CD4-positive, alpha-beta memory T cell (primary cell): ENCODE data around the gene GPR137. TPM values are rescaled to one million over a fixed set of nuclear protein-coding genes. Genes with fewer than 3 reads are reported as not detected.
A peak's percentile ranks its signal among the peaks of the same experiment; 100 is the strongest.

Source experiments
- CTCF ChIA-PET: fragments of 350-600 bp; sonication (Branson Sonifier 250); formaldehyde crosslinking; loops from one replicate; lab custom pipeline; 2021; ENCODE audit warnings: inconsistent platforms; ENCODE audit not compliant: partially characterized antibody; lab: Charles Lee
- POLR2A ChIA-PET: fragments of 350-600 bp; sonication (Branson Sonifier 250); formaldehyde crosslinking; loops from one replicate; lab custom pipeline; 2021; ENCODE audit not compliant: partially characterized antibody; lab: Charles Lee
- DNase-seq, 5 donors: peaks; one replicate each; pipeline versions ENCODE4 v3.0.0 to v3.0.0-alpha.2; 2020 to 2022; ENCODE audit warnings: mixed read lengths in 1 of 5
- H3K27ac ChIP-seq: one replicate; pipeline ENCODE4 v1.7.0; 2013; ENCODE audit warnings: low read depth, low read length
- H3K27me3 ChIP-seq: 2 replicates; pipeline ENCODE4 v1.7.0; 2013; ENCODE audit warnings: mild to moderate bottlenecking, low read length, moderate library complexity; ENCODE audit not compliant: insufficient read depth
- H3K36me3 ChIP-seq: 2 replicates; pipeline ENCODE4 v1.7.0; 2013; ENCODE audit warnings: mild to moderate bottlenecking, low read length, moderate library complexity; ENCODE audit not compliant: insufficient read depth
- H3K4me1 ChIP-seq: 2 replicates; pipeline ENCODE4 v1.7.0; 2013; ENCODE audit warnings: mild to moderate bottlenecking, low read length, moderate library complexity; ENCODE audit not compliant: insufficient read depth
- H3K4me3 ChIP-seq, 2 donors: one replicate each; pipeline ENCODE4 v1.7.0; 2013; ENCODE audit warnings: low read length in 2 of 2, mild to moderate bottlenecking in 1 of 2
- H3K9me3 ChIP-seq, 2 donors: one replicate each; pipeline ENCODE4 v1.7.0; 2013; ENCODE audit warnings: low read length in 2 of 2, control low read depth in 1 of 2; ENCODE audit not compliant: control insufficient read depth in 1 of 2
- H3K27ac Mint-ChIP-seq, 7 donors: one replicate each; pipeline ENCODE4 v1.8.0; 2020 to 2021; ENCODE audit warnings: mixed read lengths in 7 of 7, mild to moderate bottlenecking in 6 of 7, inconsistent platforms in 3 of 7, moderate library complexity in 3 of 7
- H3K27me3 Mint-ChIP-seq, 2 donors: one replicate each; pipeline ENCODE4 v1.8.0; 2020 to 2021; ENCODE audit warnings: mixed read lengths in 2 of 2
- H3K36me3 Mint-ChIP-seq, 2 donors: one replicate each; pipeline ENCODE4 v1.8.0; 2020 to 2021; ENCODE audit warnings: mixed read lengths in 2 of 2, inconsistent platforms in 1 of 2, mild to moderate bottlenecking in 1 of 2
- H3K4me1 Mint-ChIP-seq, 4 donors: one replicate each; pipeline ENCODE4 v1.8.0; 2020 to 2021; ENCODE audit warnings: mixed read lengths in 4 of 4, mild to moderate bottlenecking in 1 of 4
- H3K4me3 Mint-ChIP-seq, 8 donors: one replicate each; pipeline ENCODE4 v1.8.0; 2020 to 2021; ENCODE audit warnings: mixed read lengths in 8 of 8, mild to moderate bottlenecking in 7 of 8, moderate library complexity in 6 of 8, inconsistent platforms in 3 of 8
- H3K9me3 Mint-ChIP-seq, 8 donors: one replicate each; pipeline ENCODE4 v1.8.0; 2020 to 2021; ENCODE audit warnings: mixed read lengths in 8 of 8, mild to moderate bottlenecking in 5 of 8, inconsistent platforms in 3 of 8, moderate library complexity in 1 of 8
- intact Hi-C: fragments of 100-400 bp; cut with micrococcal nuclease; formaldehyde crosslinking; loops from one replicate; pipeline ENCODE4 v1.15.1; 2023
- polyA plus RNA-seq, 2 donors: library from polyadenylated mRNA; unstranded; fragments of 300-500 nt; fragmentation: Illumina TruSeq; gene quantifications; one replicate each; pipeline ENCODE4 v1.2.3, GENCODE V29; 2021
- total RNA-seq, 2 experiments: library from RNA; stranded (reverse); gene quantifications; one replicate each; pipeline ENCODE4 v1.2.3, GENCODE V29; 2021

GPR137 gene
- total and polyA plus RNA-seq, 4 experiments from 2014 or later: 6.8 to 34.7 (median 20.9) TPM

DNA sequence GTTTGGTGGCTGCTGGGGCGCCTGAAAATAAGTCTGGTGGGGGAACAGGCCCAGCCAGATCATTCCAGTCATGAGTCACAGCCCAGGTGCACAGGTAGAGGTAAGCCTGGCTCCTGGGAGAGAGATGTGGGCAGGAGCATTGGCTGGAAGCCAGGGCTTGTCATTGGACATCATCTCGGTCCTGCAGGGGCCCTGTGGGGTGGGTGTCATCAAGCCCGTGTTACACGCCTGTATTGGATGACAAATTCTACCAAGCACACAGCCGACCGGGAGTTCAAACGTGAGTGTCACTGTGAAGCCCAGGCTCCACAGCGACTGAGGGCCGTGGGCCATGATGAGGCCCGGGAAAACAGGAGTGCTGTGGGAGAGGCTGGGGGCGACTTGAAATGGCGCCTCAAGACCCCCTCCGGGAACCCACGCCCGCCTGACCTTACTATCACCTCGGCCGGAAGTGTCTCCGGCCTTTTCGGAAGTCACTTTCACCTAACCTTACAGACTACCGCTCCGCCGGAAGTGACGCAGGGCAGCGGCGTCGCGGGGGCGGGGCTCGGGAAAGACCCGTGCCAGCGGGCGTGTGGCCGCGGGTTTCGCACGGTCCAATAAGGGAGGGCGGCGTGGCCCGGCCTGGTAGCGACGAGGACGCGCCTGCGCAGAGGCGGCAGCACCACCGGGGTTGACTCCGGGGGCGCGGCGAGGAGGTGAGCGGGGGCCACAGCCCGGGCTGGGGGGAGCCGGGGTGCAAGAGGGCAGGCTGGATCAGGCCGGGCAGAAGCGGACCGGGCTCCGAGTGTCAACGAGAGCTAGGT is 45.0 kb upstream of the GPR137 start, which contains the start of gene FKBP2:
Gene FKBP2, plus strand, starts transcription at position 661 of the 806 bp plus-strand sequence. CDS start 1,293 bp downstream, outside the sequence.
- Mint-ChIP-seq H3K36me3 (peaks cover 0 to 42% of the 10 kb centered on the region in 2 donors), H3K4me1 (peaks cover 14 to 52% (median 29%) of the 10 kb centered on the region in 4 donors), H3K27ac (peak within 1 kb of the TSS; percentile 99 to 100 (median 100)), H3K27me3 (no peaks in the 10 kb centered on the region), H3K4me3 (peak within 1 kb of the TSS; percentile 87 to 97 (median 88)), H3K9me3 (no peaks in the 10 kb centered on the region)
- intact Hi-C loops: loop anchor here (1.0 to 10.0 kb wide), 8 partner anchors 10 to 534 kb away; partner anchors contain the start of genes DNAJC4, ESRRA, FERMT3 and GPR137
- H3K4me1 ChIP-seq: peaks cover 38% of the 10 kb centered on the region
- ChIA-PET POLR2A (interaction anchor here (0.6 to 38.9 kb wide), 17 partner anchors 8 to 1619 kb away, joined by 3 to 937 read pairs (median 11); partner anchors contain the start of genes BAD, CATSPERZ, DNAJC4 and ESRRA), CTCF (interaction anchor here (0.9 to 8.4 kb wide), 9 partner anchors 8 to 64 kb away, joined by 3 to 78 read pairs (median 7); partner anchors contain the start of genes CATSPERZ, ESRRA and FERMT3)
- peak within 1 kb of the TSS; percentile 67 to 73 for H3K4me3 ChIP-seq
- peaks cover 7% of the 10 kb centered on the region for H3K36me3 ChIP-seq
- no peaks in the 10 kb centered on the region for H3K27me3 ChIP-seq
- peak; percentile 97 to 99 (median 99) for DNase-seq
- no peaks in the 10 kb centered on the region for H3K9me3 ChIP-seq
- peak within 1 kb of the TSS; percentile 99 for H3K27ac ChIP-seq

DNA sequence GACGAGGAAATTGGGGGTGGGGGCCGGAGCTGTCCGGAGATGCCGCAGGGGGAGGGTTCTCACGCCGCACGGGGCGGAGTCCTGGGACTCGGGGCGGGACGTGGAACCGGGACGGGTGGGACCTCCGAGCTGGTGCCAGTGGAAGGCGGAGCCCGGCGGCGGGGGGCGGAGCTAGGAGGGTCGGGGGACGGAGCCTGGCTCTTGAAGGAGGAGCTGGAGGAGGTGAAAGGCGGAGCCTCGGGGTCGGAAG is 44.5 kb upstream of the GPR137 start:
- H3K27me3 Mint-ChIP-seq: no peaks in the 10 kb centered on the region
- Histone ChIP-seq H3K4me3 (peak overlapping the region; percentile 36 to 67), H3K27me3 (no peaks in the 10 kb centered on the region), H3K9me3 (no peaks in the 10 kb centered on the region), H3K4me1 (peaks cover 39% of the 10 kb centered on the region), H3K36me3 (peaks cover 7% of the 10 kb centered on the region), H3K27ac (peak overlapping the region; percentile 99)
- H3K4me1 Mint-ChIP-seq: peaks cover 14 to 55% (median 31%) of the 10 kb centered on the region in 4 donors
- ChIA-PET POLR2A (interaction anchor here (0.7 to 38.9 kb wide), 15 partner anchors 8 to 1619 kb away, joined by 3 to 937 read pairs (median 19); partner anchors contain the start of genes BAD, CATSPERZ, DNAJC4 and ESRRA), CTCF (interaction anchor here (0.9 to 8.4 kb wide), 7 partner anchors 9 to 63 kb away, joined by 3 to 78 read pairs (median 8); partner anchors contain the start of genes CATSPERZ, ESRRA and FERMT3)
- H3K27ac Mint-ChIP-seq: peak overlapping the region; percentile 99 to 100 (median 100)
- intact Hi-C loops: loop anchor here (1.0 to 10.0 kb wide), 8 partner anchors 11 to 534 kb away; partner anchors contain the start of genes DNAJC4, ESRRA, FERMT3 and GPR137
- peaks cover 0 to 42% of the 10 kb centered on the region in 2 donors for H3K36me3 Mint-ChIP-seq
- peak; percentile 99 to 100 (median 100) for DNase-seq
- H3K9me3 Mint-ChIP-seq: no peaks in the 10 kb centered on the region
- H3K4me3 Mint-ChIP-seq: peak overlapping the region; percentile 87 to 97 (median 88)

DNA sequence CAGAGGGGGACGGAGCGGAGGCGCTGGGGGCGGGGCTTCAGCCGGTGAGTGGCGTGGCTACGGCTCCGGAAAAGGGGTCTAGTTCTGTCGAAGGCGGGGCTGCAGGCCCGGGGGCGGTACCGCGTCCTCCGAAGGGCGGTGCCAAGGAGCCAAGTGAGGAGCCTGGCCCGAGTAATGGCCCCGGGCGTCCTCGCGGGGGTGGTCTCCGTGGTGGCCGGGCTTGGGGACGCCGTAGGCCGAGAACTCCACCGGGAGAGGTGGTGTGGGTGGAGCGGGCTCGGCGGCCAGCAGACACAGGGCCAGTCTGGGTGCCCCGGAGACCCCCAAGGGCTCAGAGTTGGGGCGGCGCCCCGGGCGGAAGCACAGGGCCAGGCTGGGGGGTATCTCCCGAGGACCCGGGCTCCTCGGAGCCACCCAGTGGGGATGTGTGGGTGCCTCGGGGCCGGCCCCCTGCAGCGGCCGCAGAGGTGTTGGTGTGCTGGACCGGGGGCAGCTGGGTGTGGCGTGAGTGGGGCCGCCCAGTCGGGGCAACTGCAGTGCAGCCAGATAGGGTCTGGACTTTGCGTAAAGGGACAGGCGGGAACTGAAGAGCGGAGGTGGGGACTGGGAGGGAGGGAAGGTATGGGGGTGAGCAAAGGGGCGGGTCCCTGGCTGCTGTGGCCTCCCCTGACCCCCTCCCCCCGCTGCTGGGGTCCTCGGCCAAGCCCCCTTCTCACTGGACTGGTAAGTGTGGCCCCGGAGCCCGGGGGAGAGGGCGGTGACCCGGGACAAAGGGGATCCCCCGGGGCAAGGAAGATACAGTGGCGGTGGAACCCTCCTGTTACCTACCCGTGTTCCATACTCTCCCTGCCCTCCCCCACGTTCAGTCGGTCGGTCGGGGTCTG is 43.9 kb upstream of the GPR137 start:
- H3K4me3 ChIP-seq: peak overlapping the region; percentile 36 to 67
- ChIA-PET POLR2A (interaction anchor here (0.7 to 38.9 kb wide), 17 partner anchors 8 to 1618 kb away, joined by 3 to 937 read pairs (median 11); partner anchors contain the start of genes BAD, CATSPERZ, DNAJC4 and ESRRA), CTCF (interaction anchor here (0.9 to 10.5 kb wide), 9 partner anchors 8 to 63 kb away, joined by 3 to 121 read pairs (median 8); partner anchors contain the start of genes CATSPERZ, ESRRA and FERMT3)
- Mint-ChIP-seq H3K36me3 (peaks cover 0 to 42% of the 10 kb centered on the region in 2 donors), H3K9me3 (no peaks in the 10 kb centered on the region), H3K4me3 (peak overlapping the region; percentile 87 to 97 (median 88)), H3K27ac (peak overlapping the region; percentile 99 to 100 (median 100)), H3K4me1 (peaks cover 14 to 55% (median 32%) of the 10 kb centered on the region in 4 donors), H3K27me3 (no peaks in the 10 kb centered on the region)
- H3K27me3 ChIP-seq: no peaks in the 10 kb centered on the region
- peak overlapping the region; percentile 99 for H3K27ac ChIP-seq
- H3K9me3 ChIP-seq: no peaks in the 10 kb centered on the region
- no peak for DNase-seq
- intact Hi-C loops: loop anchor here (1.0 to 10.0 kb wide), 8 partner anchors 11 to 533 kb away; partner anchors contain the start of genes DNAJC4, ESRRA, FERMT3 and GPR137
- H3K4me1 ChIP-seq: peaks cover 39% of the 10 kb centered on the region
- peaks cover 7% of the 10 kb centered on the region for H3K36me3 ChIP-seq

DNA sequence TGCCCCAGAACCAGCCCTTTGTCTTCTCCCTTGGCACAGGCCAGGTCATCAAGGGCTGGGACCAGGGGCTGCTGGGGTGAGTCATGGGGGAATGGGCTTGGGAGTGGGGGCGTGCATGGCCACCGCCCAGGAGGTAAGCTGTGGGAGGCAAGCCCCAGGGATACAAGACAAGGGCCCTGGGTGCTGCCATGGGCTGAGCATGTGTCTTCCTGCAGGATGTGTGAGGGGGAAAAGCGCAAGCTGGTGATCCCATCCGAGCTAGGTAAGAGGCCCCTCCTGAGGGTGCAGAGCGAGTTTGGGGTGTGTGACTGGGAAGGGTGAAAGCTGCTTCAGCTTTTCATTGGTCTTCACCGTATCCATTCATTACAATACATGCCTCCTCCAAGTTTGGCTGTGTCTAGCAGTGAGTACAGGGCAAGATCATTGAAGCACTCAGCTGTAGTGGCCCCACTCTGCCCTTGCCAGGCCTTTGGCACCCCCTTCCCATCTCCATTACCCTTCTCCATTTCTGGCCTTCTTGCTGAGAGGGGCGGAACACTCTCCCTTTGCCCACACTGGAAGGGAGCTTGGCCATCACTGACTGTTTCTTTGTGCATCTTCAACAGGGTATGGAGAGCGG is 42.3 kb upstream of the GPR137 start:
- H3K36me3 ChIP-seq: no peaks in the 10 kb centered on the region
- Mint-ChIP-seq H3K9me3 (no peaks in the 10 kb centered on the region), H3K27me3 (no peaks in the 10 kb centered on the region), H3K4me1 (peaks cover 16 to 66% (median 37%) of the 10 kb centered on the region in 4 donors), H3K4me3 (peak overlapping the region; percentile 27 to 83 (median 62)), H3K27ac (peak overlapping the region in 6 of 7 donors; percentile 70 to 82 (median 76)), H3K36me3 (peaks cover 0 to 30% of the 10 kb centered on the region in 2 donors)
- H3K27ac ChIP-seq: no peak overlapping the region
- intact Hi-C loops: loop anchor here (10.0 kb wide), 1 partner anchor 531 kb away; the partner anchor contains the start of gene SF1
- no peak overlapping the region for H3K4me3 ChIP-seq
- POLR2A ChIA-PET: interaction anchor here (0.8 to 38.9 kb wide), 11 partner anchors 8 to 891 kb away, joined by 3 to 937 read pairs (median 52); partner anchors contain the start of genes BAD, DNAJC4, ESRRA and FERMT3
- CTCF ChIA-PET: interaction anchor here (0.6 to 10.5 kb wide), 6 partner anchors 16 to 60 kb away, joined by 3 to 121 read pairs (median 3); partner anchors contain the start of genes CATSPERZ, ESRRA and FERMT3
- DNase-seq: no peak
- H3K9me3 ChIP-seq: no peaks in the 10 kb centered on the region
- peaks cover 46% of the 10 kb centered on the region for H3K4me1 ChIP-seq
- H3K27me3 ChIP-seq: no peaks in the 10 kb centered on the region

DNA sequence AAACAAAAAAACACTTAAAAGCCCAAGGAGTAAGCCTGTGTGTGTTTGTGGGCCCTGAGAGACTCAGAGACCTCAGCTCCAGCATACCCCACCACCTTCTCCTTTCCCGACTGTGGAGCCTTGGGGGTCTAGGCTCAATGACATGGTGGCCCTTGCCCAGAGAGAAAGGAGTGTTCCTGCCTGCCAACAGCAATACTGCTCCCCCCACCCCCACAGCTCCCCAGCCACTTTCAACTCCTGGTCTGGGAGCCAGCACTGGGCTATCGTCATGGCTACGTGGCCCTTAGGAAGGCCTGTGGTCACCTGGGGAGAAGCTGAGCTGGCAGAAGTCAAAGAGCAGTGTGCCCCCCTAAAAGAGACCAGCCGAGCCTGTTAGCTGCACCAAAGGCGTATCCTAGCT is 41.5 kb upstream of the GPR137 start:
- Mint-ChIP-seq H3K27ac (peak overlapping the region in 6 of 7 donors; percentile 12 to 77 (median 40)), H3K36me3 (peaks cover 0 to 27% of the 10 kb centered on the region in 2 donors), H3K4me3 (peak overlapping the region in 6 of 8 donors; percentile 9 to 68 (median 23)), H3K27me3 (no peaks in the 10 kb centered on the region), H3K4me1 (peaks cover 16 to 68% (median 36%) of the 10 kb centered on the region in 4 donors), H3K9me3 (no peaks in the 10 kb centered on the region)
- no peaks in the 10 kb centered on the region for H3K27me3 ChIP-seq
- no peaks in the 10 kb centered on the region for H3K9me3 ChIP-seq
- no peak overlapping the region for H3K27ac ChIP-seq
- DNase-seq: no peak
- H3K4me3 ChIP-seq: no peak overlapping the region
- H3K36me3 ChIP-seq: no peaks in the 10 kb centered on the region
- ChIA-PET POLR2A (interaction anchor here (0.8 to 38.9 kb wide), 9 partner anchors 7 to 74 kb away, joined by 4 to 937 read pairs (median 54); partner anchors contain the start of genes BAD, DNAJC4, ESRRA and FERMT3), CTCF (interaction anchor here (0.7 to 10.5 kb wide), 4 partner anchors 17 to 59 kb away, joined by 3 to 121 read pairs (median 40); partner anchors contain the start of genes CATSPERZ, ESRRA and FERMT3)
- intact Hi-C loops: loop anchor here (10.0 kb wide), 1 partner anchor 531 kb away; the partner anchor contains the start of gene SF1
- H3K4me1 ChIP-seq: peaks cover 46% of the 10 kb centered on the region
